ENCODE results near the gene NUDT4. TPM values are rescaled to one million over a fixed set of nuclear protein-coding genes. Genes with fewer than 3 reads are reported as not detected.

NUDT4 gene
- total and polyA plus RNA-seq, 9 of the 15 experiments (the other 6 are each of a cell fraction or from before 2014, with no cell fraction given), result 38.1 to 164 (median 99.2) TPM

GRCh38 chr12:93441081-93441616 is 63.4 kb downstream of the NUDT4 start (continued):
- TF ChIP-seq, protein P1, sequence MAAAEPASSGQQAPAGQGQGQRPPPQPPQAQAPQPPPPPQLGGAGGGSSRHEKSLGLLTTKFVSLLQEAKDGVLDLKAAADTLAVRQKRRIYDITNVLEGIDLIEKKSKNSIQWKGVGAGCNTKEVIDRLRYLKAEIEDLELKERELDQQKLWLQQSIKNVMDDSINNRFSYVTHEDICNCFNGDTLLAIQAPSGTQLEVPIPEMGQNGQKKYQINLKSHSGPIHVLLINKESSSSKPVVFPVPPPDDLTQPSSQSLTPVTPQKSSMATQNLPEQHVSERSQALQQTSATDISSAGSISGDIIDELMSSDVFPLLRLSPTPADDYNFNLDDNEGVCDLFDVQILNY (CRISPR knock-in tag; IDR thresholded peaks at IDR 0.05), result no peak
- TF ChIP-seq ADNP (tag; IDR thresholded peaks at IDR 0.05) (no peak), MAFG (tag; conservative IDR thresholded peaks at IDR 0.05) (no peak), SIN3A (IDR thresholded peaks at IDR 0.05; ENCODE audit: borderline replicate concordance in 2 of 2, control insufficient read depth in 1 of 2, low read depth in 2 of 2, low read length in 2 of 2) (peak; percentile 14 to 69; a peak in 2 of 4 replicates), TCF15 (CRISPR knock-in tag; IDR thresholded peaks at IDR 0.05) (no peak), ZNF431 (CRISPR knock-in tag; IDR thresholded peaks at IDR 0.05) (no peak), ZNF239 (CRISPR knock-in tag; IDR thresholded peaks at IDR 0.05) (no peak), NFE2L1 (tag; IDR thresholded peaks at IDR 0.05; ENCODE audit: borderline replicate concordance, low read depth) (no peak), SMAD2 (IDR thresholded peaks at IDR 0.05; ENCODE audit: low read depth, low read length) (no peak), RBM25 (IDR thresholded peaks at IDR 0.05; ENCODE audit: low read depth, low read length, severe bottlenecking) (no peak), FIP1L1 (IDR thresholded peaks at IDR 0.05; ENCODE audit: low read depth, low read length, poor library complexity, severe bottlenecking) (peak; percentile 14), CEBPB (tag; IDR thresholded peaks at IDR 0.05) (no peak), MAFF (IDR thresholded peaks at IDR 0.05; ENCODE audit: low read length) (no peak), HNRNPUL1 (IDR thresholded peaks at IDR 0.05; ENCODE audit: low read length) (no peak), MCM7 (IDR thresholded peaks at IDR 0.05) (no peak), HES1 (IDR thresholded peaks at IDR 0.05; ENCODE audit: low read depth) (no peak), ZNF551 (CRISPR knock-in tag; IDR thresholded peaks at IDR 0.05) (no peak), ZNF197 (CRISPR knock-in tag; IDR thresholded peaks at IDR 0.05; ENCODE audit: low read depth) (no peak), U2AF1 (optimal IDR thresholded peaks at IDR 0.05; ENCODE audit: low read depth, low read length) (no peak), ZNF764 (CRISPR knock-in tag; IDR thresholded peaks at IDR 0.05; ENCODE audit: low read depth) (no peak), POU5F1 (IDR thresholded peaks at IDR 0.05; ENCODE audit: borderline replicate concordance, low read depth, low read length, partially characterized antibody) (no peak), BMI1 (IDR thresholded peaks at IDR 0.05; ENCODE audit: low read length) (no peak)
- TF ChIP-seq, protein P2, sequence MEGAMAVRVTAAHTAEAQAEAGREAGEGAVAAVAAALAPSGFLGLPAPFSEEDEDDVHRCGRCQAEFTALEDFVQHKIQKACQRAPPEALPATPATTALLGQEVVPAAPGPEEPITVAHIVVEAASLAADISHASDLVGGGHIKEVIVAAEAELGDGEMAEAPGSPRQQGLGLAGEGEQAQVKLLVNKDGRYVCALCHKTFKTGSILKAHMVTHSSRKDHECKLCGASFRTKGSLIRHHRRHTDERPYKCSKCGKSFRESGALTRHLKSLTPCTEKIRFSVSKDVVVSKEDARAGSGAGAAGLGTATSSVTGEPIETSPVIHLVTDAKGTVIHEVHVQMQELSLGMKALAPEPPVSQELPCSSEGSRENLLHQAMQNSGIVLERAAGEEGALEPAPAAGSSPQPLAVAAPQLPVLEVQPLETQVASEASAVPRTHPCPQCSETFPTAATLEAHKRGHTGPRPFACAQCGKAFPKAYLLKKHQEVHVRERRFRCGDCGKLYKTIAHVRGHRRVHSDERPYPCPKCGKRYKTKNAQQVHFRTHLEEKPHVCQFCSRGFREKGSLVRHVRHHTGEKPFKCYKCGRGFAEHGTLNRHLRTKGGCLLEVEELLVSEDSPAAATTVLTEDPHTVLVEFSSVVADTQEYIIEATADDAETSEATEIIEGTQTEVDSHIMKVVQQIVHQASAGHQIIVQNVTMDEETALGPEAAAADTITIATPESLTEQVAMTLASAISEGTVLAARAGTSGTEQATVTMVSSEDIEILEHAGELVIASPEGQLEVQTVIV (CRISPR knock-in tag; IDR thresholded peaks at IDR 0.05; ENCODE audit: borderline replicate concordance), result no peak
- TF ChIP-seq, protein P3, sequence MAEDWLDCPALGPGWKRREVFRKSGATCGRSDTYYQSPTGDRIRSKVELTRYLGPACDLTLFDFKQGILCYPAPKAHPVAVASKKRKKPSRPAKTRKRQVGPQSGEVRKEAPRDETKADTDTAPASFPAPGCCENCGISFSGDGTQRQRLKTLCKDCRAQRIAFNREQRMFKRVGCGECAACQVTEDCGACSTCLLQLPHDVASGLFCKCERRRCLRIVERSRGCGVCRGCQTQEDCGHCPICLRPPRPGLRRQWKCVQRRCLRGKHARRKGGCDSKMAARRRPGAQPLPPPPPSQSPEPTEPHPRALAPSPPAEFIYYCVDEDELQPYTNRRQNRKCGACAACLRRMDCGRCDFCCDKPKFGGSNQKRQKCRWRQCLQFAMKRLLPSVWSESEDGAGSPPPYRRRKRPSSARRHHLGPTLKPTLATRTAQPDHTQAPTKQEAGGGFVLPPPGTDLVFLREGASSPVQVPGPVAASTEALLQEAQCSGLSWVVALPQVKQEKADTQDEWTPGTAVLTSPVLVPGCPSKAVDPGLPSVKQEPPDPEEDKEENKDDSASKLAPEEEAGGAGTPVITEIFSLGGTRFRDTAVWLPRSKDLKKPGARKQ (CRISPR knock-in tag; IDR thresholded peaks at IDR 0.05), result no peak
